Prostate gland (tissue), 2 donors: ENCODE data around the gene IDH2.

ENCODE experiments used
- POLR2A ChIP-seq: fragments of 450-650 bp; IDR thresholded peaks from one replicate; pipeline ENCODE4 v1.6.1; 2016; ENCODE audit warnings: antibody characterized with exemption, mild to moderate bottlenecking
- TF ChIP-seq, protein P1 (sequence below), 4 experiments: fragments of 200-600 bp in 2 of 4; fragments of 450-650 bp in 2 of 4; sonication (generic) in 2 of 4; IDR thresholded peaks; 1 replicate in 3 of 4; 2 replicates in 1 of 4; pipeline ENCODE4 v1.5.1; 2016 to 2019; ENCODE audit warnings: antibody characterized with exemption in 4 of 4, mild to moderate bottlenecking in 2 of 4, moderate library complexity in 2 of 4

- TF ChIP-seq POLR2A: no peak
- TF ChIP-seq, protein P1, sequence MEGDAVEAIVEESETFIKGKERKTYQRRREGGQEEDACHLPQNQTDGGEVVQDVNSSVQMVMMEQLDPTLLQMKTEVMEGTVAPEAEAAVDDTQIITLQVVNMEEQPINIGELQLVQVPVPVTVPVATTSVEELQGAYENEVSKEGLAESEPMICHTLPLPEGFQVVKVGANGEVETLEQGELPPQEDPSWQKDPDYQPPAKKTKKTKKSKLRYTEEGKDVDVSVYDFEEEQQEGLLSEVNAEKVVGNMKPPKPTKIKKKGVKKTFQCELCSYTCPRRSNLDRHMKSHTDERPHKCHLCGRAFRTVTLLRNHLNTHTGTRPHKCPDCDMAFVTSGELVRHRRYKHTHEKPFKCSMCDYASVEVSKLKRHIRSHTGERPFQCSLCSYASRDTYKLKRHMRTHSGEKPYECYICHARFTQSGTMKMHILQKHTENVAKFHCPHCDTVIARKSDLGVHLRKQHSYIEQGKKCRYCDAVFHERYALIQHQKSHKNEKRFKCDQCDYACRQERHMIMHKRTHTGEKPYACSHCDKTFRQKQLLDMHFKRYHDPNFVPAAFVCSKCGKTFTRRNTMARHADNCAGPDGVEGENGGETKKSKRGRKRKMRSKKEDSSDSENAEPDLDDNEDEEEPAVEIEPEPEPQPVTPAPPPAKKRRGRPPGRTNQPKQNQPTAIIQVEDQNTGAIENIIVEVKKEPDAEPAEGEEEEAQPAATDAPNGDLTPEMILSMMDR (IDR thresholded peaks at IDR 0.05): no peak
Observed at GRCh38 chr15:90043530-90044010, 58.7 kb downstream of the IDH2 start.
